GM23338 (cell line): Measurements from ENCODE around the gene AP1S3.

Experiments
- CTCF ChIP-seq, 2 experiments: fragments of 200-600 bp in 1 of 2; sonication (generic) in 1 of 2; conservative IDR thresholded peaks; 2 replicates each; pipeline versions ENCODE4 v1.5.1 to v1.6.1; 2016 to 2017; ENCODE audit warnings: antibody characterized with exemption in 2 of 2, low read depth in 2 of 2, mild to moderate bottlenecking in 2 of 2, moderate library complexity in 1 of 2
- EZH2 ChIP-seq: fragments of 200-600 bp; sonication (generic); IDR thresholded peaks from one replicate; pipeline ENCODE4 v1.8.0; 2017; ENCODE audit warnings: antibody characterized with exemption, mild to moderate bottlenecking, low read depth; ENCODE audit not compliant: unreplicated experiment
- EZH2phosphoT487 ChIP-seq: fragments of 200-600 bp; sonication (generic); IDR thresholded peaks from one replicate; pipeline ENCODE4 v1.8.1; 2018; ENCODE audit warnings: antibody characterized with exemption; ENCODE audit not compliant: unreplicated experiment
- JUNB ChIP-seq: IDR thresholded peaks from one replicate; pipeline ENCODE4 v1.6.1; 2016; ENCODE audit warnings: antibody characterized with exemption; ENCODE audit not compliant: unreplicated experiment
- POLR2AphosphoS5 ChIP-seq: IDR thresholded peaks from 2 replicates; pipeline ENCODE4 v1.6.1; 2016; ENCODE audit warnings: antibody characterized with exemption, low read depth
- TF ChIP-seq, protein P1 (sequence below): IDR thresholded peaks from 2 replicates; pipeline ENCODE4 v1.6.1; 2016; ENCODE audit warnings: antibody characterized with exemption

DNA sequence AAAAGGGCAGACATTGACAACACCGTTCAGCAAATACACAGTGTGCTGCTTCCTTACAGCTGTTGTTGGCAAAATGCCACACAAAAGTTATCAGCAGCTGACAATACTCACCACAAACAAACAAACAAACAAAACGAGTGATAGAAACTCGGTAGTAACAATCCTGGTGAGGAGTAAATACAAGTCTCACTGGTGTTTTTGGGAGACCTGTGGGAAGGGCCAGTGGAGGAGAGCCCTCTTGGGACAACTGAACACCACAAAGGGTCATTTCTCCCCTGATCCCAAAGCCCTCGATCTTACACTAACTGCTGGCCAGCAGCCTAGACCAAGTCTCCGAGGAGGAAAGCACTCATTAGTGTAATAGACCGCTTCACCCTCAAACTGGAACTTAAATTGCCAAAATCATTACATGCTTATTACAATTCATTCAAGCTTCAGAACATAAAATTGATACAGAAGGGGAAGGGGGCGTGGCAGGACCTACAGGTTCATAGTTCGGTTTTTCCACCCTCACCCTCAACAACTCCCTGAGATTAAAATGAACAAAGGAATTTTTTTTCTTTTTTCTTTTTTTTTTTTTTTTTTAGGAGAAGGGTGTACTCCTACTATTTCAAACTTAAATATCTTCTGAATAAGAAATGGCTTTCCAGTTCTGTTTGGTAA, 5.0 kb downstream of the AP1S3 start:
- TF ChIP-seq CTCF (conservative IDR thresholded peaks at IDR 0.05; ENCODE audit: low read depth in 2 of 2): no peak
- no peak for TF ChIP-seq EZH2
- TF ChIP-seq POLR2AphosphoS5: no peak
- no peak for TF ChIP-seq EZH2phosphoT487
- TF ChIP-seq, protein P1, sequence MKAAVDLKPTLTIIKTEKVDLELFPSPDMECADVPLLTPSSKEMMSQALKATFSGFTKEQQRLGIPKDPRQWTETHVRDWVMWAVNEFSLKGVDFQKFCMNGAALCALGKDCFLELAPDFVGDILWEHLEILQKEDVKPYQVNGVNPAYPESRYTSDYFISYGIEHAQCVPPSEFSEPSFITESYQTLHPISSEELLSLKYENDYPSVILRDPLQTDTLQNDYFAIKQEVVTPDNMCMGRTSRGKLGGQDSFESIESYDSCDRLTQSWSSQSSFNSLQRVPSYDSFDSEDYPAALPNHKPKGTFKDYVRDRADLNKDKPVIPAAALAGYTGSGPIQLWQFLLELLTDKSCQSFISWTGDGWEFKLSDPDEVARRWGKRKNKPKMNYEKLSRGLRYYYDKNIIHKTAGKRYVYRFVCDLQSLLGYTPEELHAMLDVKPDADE: no peak
- TF ChIP-seq JUNB: no peak
